Measurements from ENCODE around the gene TBCD.

DNA sequence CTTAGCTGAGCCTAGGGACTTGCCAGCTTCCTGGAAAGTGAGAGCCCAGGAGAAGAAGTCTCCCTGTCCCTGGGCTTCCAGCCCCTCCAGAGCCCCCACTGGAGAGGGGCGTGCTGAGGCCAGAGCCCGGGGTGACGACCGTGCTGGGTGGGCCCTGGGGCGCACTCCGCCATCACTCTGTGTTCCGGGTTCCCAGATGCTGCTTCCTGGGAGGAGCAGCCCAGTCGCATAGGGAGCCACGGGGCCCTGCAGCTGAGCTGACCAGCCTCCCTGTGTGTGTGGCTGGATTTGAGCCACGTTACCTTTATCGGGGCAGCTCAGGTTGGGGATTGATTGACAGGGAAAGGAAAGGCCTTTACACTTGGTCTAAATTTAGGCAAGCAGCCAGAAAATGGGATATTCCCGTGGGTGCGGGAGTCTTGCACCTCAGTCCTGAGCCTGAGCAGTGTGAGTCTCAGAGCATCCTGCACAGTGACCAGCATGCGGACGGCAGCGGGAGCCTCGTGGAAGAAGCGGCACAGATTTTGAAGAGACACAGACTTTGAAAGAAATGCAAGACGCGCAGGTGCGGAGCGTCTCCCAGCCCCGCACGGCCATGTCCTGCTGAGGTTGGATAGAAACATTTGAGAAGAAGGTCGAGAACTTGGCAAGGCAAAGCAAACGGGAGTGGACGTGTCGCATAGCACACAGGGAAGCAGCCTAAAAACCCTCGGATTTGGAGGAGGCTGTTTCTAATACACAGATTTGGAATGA is 139.2 kb downstream of the TBCD start:
- TF ChIP-seq SUZ12 (IDR thresholded peaks at IDR 0.05), result no peak
- TF ChIP-seq BHLHE40 (IDR thresholded peaks at IDR 0.05; ENCODE audit: borderline replicate concordance), result no peak
- no peak for TF ChIP-seq FOXM1 (IDR thresholded peaks at IDR 0.05; ENCODE audit: borderline replicate concordance)
- TF ChIP-seq, protein P1, sequence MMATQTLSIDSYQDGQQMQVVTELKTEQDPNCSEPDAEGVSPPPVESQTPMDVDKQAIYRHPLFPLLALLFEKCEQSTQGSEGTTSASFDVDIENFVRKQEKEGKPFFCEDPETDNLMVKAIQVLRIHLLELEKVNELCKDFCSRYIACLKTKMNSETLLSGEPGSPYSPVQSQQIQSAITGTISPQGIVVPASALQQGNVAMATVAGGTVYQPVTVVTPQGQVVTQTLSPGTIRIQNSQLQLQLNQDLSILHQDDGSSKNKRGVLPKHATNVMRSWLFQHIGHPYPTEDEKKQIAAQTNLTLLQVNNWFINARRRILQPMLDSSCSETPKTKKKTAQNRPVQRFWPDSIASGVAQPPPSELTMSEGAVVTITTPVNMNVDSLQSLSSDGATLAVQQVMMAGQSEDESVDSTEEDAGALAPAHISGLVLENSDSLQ (IDR thresholded peaks at IDR 0.05), result no peak
- no peak for TF ChIP-seq ARNT (IDR thresholded peaks at IDR 0.05)
- TF ChIP-seq NFRKB (IDR thresholded peaks at IDR 0.05), result no peak
- no peak for TF ChIP-seq SP1 (IDR thresholded peaks at IDR 0.05)
- TF ChIP-seq FOXK2 (IDR thresholded peaks at IDR 0.05), result no peak
- no peak for TF ChIP-seq ZNF384 (IDR thresholded peaks at IDR 0.05)

Data from HEK293T (cell line).